Retinal pigment epithelial cell (primary cell): Measurements from ENCODE around the gene BRIP1.
"Not testable (repeated sequence)": the region's sequence is repeated elsewhere in the genome, so short reads cannot be mapped to it uniquely, and the experiment has no call there.

Source experiments
- DNase-seq: peaks from one replicate; pipeline ENCODE4 v3.0.0-alpha.2; 2010; ENCODE audit warnings: low read depth
- H3K4me3 ChIP-seq: 2 replicates; pipeline ENCODE4 v1.5.1; 2011; ENCODE audit warnings: mild to moderate bottlenecking, low read length, control low read depth, moderate library complexity
- TF ChIP-seq, protein P1 (sequence below): conservative IDR thresholded peaks from 2 replicates; pipeline ENCODE4 v1.5.1; 2011; ENCODE audit warnings: low read depth, low read length, control low read depth, inconsistent platforms

The BRIP1 gene

DNA sequence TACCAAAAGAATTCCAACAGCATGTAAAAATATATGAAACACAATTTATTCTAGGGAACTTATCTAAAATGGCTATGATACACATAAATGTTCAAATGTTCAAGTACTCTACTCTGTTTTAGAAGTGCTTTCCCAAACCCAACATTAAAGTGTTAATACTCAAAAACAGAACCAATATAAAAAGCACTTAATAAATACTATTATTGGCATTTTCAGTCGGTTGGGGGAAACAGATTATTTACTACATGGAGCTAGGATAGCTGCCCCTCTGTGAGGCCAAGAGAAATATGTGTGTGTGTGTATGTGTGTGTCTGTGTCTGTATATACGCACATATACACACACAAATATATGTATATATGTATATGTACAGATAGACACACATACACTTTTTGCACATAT lies 32.1 kb upstream of the BRIP1 start:
- DNase-seq = no peak
- TF ChIP-seq, protein P1, sequence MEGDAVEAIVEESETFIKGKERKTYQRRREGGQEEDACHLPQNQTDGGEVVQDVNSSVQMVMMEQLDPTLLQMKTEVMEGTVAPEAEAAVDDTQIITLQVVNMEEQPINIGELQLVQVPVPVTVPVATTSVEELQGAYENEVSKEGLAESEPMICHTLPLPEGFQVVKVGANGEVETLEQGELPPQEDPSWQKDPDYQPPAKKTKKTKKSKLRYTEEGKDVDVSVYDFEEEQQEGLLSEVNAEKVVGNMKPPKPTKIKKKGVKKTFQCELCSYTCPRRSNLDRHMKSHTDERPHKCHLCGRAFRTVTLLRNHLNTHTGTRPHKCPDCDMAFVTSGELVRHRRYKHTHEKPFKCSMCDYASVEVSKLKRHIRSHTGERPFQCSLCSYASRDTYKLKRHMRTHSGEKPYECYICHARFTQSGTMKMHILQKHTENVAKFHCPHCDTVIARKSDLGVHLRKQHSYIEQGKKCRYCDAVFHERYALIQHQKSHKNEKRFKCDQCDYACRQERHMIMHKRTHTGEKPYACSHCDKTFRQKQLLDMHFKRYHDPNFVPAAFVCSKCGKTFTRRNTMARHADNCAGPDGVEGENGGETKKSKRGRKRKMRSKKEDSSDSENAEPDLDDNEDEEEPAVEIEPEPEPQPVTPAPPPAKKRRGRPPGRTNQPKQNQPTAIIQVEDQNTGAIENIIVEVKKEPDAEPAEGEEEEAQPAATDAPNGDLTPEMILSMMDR = no peak
- no peak overlapping the region for H3K4me3 ChIP-seq

- H3K4me3 ChIP-seq, DNase-seq: not testable (repeated sequence)
These were observed 31.0 kb upstream of the BRIP1 start for GRCh38 chr17:61894310-61894709.

- H3K4me3 ChIP-seq, DNase-seq: not testable (repeated sequence)
These were observed 24.4 kb upstream of the BRIP1 start for GRCh38 chr17:61887733-61888132.

GRCh38 chr17:61885865-61886264 lies 22.5 kb upstream of the BRIP1 start:
- not testable (repeated sequence) for H3K4me3 ChIP-seq

DNA sequence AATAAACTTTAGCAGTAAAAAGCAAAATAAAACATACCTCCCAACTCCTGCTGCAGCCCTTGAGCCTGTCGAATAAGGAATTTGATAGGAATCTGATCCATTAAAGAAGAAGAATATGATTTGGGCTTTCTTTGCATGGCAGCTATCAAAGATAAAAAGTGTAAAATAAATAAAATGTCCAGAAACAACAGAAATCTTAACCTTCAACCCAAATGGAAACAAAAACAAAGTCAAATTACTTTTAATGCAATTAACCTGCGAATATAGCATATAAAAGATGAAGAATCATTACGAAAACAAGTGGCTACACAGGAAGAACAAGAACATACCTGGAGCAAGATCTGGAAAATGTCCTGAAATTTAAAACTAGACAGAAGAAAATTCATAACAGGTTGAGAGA lies 21.5 kb upstream of the BRIP1 start:
- no peak for DNase-seq
- H3K4me3 ChIP-seq = no peak overlapping the region
- TF ChIP-seq, protein P1 = no peak

More at GRCh38 chr17:61885865-61886264, 22.5 kb upstream of the BRIP1 start:
- DNase-seq = not testable (repeated sequence)

GRCh38 chr17:61880589-61881102 lies 17.3 kb upstream of the BRIP1 start:
- TF ChIP-seq, protein P1 = no peak
- no peak overlapping the region for H3K4me3 ChIP-seq
- no peak for DNase-seq

DNA sequence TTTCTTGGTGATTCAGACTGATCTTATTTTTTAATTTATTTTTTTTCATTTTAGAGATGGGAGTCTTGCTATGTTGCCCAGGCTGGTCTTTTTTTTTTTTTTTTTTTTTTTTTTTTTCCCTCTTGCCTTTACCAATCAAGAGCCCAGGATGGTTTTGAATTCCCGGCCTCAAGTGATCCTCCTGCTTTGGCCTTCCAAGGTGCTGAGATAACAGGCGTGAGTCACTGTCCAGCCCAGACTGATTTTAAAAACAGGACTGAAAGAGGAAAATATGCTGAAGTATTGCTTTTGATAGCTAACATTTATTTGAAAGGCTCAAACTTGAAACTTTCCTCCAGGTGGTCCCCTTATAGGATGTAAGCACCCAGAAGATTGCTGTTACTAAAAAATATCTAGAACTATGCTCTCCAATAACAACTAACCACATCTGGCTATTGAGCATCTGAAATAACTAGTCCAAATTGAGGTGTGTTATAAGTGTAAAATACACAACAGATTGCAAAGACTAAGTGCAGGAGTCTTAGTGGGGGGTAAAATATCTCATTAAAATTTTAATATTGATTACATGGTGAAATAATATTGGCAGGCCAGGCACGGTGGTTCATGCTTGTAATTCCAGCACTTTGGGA lies 15.8 kb upstream of the BRIP1 start:
- DNase-seq = no peak
- TF ChIP-seq, protein P1 = no peak
- H3K4me3 ChIP-seq = no peak overlapping the region

DNA sequence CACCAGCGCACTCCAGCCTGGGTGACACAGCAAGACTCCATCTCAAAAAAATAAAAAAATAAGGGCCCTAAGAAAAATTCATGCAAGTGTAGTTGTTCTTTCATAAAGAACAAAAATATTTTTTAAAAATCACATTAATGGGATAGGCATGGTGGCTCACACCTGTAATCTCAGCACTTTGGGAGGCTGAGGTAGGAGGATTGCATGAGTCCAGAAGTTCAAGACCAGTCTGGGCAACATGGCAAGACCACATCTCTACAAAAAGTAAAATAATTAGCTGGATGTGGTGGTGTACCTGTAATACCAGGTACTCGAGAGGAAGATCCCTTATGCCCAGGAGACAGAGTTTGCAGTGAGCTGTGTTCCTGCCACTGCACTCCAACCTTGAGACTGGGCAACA lies 15.2 kb upstream of the BRIP1 start:
- H3K4me3 ChIP-seq = no peak overlapping the region
- no peak for DNase-seq
- TF ChIP-seq, protein P1 = no peak

GRCh38 chr17:61877837-61878236 lies 14.5 kb upstream of the BRIP1 start:
- TF ChIP-seq, protein P1 = no peak
- DNase-seq = no peak
- H3K4me3 ChIP-seq = no peak overlapping the region
